Loucy (cell line): ENCODE measurements around the gene SNAI1.

Experiments used
- H2AFZ ChIP-seq: fragments of 200-600 bp; sonication (generic); 2 replicates; pipeline ENCODE4 v1.6.0; 2016; ENCODE audit warnings: antibody characterized with exemption, mild to moderate bottlenecking, low read length, moderate library complexity
- H3F3A ChIP-seq: fragments of 200-600 bp; 2 replicates; pipeline ENCODE4 v1.6.0; 2016; ENCODE audit warnings: antibody characterized with exemption, low read depth, mild to moderate bottlenecking
- H3K27me3 ChIP-seq: fragments of 200-600 bp; sonication (generic); 2 replicates; pipeline ENCODE4 v1.6.1; 2014; ENCODE audit warnings: low read length, mild to moderate bottlenecking; ENCODE audit not compliant: insufficient read depth, poor library complexity, severe bottlenecking
- H3K36me3 ChIP-seq: fragments of 200-600 bp; sonication (generic); 2 replicates; pipeline ENCODE4 v1.6.1; 2016; ENCODE audit warnings: low read length; ENCODE audit not compliant: insufficient read depth
- H3K4me1 ChIP-seq: fragments of 200-600 bp; sonication (generic); 2 replicates; pipeline ENCODE4 v1.5.1; 2014; ENCODE audit warnings: low read length, mild to moderate bottlenecking; ENCODE audit not compliant: insufficient read depth, poor library complexity, severe bottlenecking
- H3K4me2 ChIP-seq: fragments of 200-600 bp; sonication (generic); 2 replicates; pipeline ENCODE4 v1.6.0; 2014; ENCODE audit warnings: antibody characterized with exemption, low read length, low read depth, mild to moderate bottlenecking; ENCODE audit not compliant: poor library complexity, severe bottlenecking
- H3K4me3 ChIP-seq: fragments of 200-600 bp; sonication (generic); 2 replicates; pipeline ENCODE4 v1.5.1; 2014; ENCODE audit warnings: low read length, mild to moderate bottlenecking, mixed read lengths; ENCODE audit not compliant: poor library complexity, severe bottlenecking
- H3K79me2 ChIP-seq: fragments of 200-600 bp; sonication (generic); 2 replicates; pipeline ENCODE4 v1.6.1; 2014; ENCODE audit warnings: low read length; ENCODE audit not compliant: insufficient read depth
- H3K9ac ChIP-seq: fragments of 200-600 bp; sonication (generic); 2 replicates; pipeline ENCODE4 v1.6.0; 2014; ENCODE audit warnings: mild to moderate bottlenecking, low read depth, low read length, moderate library complexity; ENCODE audit not compliant: poor library complexity, severe bottlenecking
- H3K9me2 ChIP-seq: fragments of 200-600 bp; sonication (generic); replicated peaks from 2 replicates; pipeline ENCODE4 v1.6.1; 2016; ENCODE audit warnings: low read depth, low read length, mixed read lengths
- H3K9me3 ChIP-seq: fragments of 200-600 bp; sonication (generic); 2 replicates; pipeline ENCODE4 v1.6.1; 2014; ENCODE audit warnings: mild to moderate bottlenecking, antibody characterized with exemption, low read length, low read depth; ENCODE audit not compliant: insufficient read depth
- H4K20me1 ChIP-seq: fragments of 200-600 bp; sonication (generic); 2 replicates; pipeline ENCODE4 v1.6.0; 2014; ENCODE audit warnings: antibody characterized with exemption, low read length, mild to moderate bottlenecking; ENCODE audit not compliant: insufficient read depth, poor library complexity, severe bottlenecking
- EZH2phosphoT487 ChIP-seq: fragments of 200-600 bp; IDR thresholded peaks from 2 replicates; pipeline ENCODE4 v1.6.1; 2018; ENCODE audit warnings: antibody characterized with exemption, mild to moderate bottlenecking, moderate library complexity, borderline replicate concordance
- TF ChIP-seq, protein P1 (sequence below): fragments of 200-600 bp; sonication (generic); conservative IDR thresholded peaks from 2 replicates; pipeline ENCODE4 v1.5.1; 2014; ENCODE audit warnings: mild to moderate bottlenecking, antibody characterized with exemption, low read length

The SNAI1 gene

DNA sequence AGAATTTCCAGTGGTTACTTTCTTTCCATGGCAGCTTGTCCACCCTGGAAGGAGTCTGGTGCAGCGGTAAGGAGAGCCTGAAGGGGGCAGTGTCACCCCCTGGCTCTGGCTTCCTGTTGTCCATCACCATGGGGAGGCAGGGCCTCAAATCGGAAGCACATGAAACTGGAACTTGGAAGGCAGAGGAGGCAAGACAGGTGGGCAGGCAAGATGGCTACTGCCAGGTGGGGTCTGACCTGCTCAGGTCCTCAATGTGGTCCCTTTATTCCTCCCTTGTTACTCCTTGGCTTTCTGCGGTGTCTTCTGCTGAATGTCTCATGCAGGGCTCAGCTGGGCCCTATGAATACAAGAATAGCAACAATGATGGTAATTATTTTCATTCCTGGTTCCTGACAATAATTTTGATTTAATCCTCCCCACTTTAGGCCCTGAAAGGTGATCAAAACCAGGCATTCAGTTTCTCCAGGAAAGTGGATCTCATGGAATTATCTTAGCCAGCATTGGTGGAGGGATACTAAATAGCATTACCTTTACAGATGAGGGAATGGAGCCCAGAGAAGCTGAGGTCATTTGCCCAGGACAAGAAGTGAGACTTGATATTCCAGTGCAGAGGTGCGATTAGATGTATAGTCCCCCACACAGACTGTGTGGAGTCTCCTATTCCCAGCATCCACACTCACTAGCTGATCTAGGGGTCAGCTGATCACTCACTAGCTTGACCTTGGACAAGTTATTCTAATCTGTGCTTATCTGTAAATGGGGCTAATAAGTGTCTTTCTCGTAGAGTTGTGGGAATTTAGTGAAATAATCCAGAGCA is 17.6 kb upstream of the SNAI1 start:
- Histone ChIP-seq H3K9me2 (no peaks in the 10 kb centered on the region), H3F3A (no peaks in the 10 kb centered on the region), H3K4me2 (no peak overlapping the region), H3K9me3 (no peaks in the 10 kb centered on the region), H4K20me1 (no peaks in the 10 kb centered on the region), H2AFZ (no peak overlapping the region), H3K4me1 (no peaks in the 10 kb centered on the region), H3K9ac (no peak overlapping the region), H3K27me3 (no peaks in the 10 kb centered on the region), H3K4me3 (no peak overlapping the region), H3K79me2 (no peaks in the 10 kb centered on the region), H3K36me3 (no peaks in the 10 kb centered on the region; the same call in 1 of the 2 replicates)
- TF ChIP-seq, protein P1, sequence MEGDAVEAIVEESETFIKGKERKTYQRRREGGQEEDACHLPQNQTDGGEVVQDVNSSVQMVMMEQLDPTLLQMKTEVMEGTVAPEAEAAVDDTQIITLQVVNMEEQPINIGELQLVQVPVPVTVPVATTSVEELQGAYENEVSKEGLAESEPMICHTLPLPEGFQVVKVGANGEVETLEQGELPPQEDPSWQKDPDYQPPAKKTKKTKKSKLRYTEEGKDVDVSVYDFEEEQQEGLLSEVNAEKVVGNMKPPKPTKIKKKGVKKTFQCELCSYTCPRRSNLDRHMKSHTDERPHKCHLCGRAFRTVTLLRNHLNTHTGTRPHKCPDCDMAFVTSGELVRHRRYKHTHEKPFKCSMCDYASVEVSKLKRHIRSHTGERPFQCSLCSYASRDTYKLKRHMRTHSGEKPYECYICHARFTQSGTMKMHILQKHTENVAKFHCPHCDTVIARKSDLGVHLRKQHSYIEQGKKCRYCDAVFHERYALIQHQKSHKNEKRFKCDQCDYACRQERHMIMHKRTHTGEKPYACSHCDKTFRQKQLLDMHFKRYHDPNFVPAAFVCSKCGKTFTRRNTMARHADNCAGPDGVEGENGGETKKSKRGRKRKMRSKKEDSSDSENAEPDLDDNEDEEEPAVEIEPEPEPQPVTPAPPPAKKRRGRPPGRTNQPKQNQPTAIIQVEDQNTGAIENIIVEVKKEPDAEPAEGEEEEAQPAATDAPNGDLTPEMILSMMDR = peak; percentile 92
- TF ChIP-seq EZH2phosphoT487 = no peak

DNA sequence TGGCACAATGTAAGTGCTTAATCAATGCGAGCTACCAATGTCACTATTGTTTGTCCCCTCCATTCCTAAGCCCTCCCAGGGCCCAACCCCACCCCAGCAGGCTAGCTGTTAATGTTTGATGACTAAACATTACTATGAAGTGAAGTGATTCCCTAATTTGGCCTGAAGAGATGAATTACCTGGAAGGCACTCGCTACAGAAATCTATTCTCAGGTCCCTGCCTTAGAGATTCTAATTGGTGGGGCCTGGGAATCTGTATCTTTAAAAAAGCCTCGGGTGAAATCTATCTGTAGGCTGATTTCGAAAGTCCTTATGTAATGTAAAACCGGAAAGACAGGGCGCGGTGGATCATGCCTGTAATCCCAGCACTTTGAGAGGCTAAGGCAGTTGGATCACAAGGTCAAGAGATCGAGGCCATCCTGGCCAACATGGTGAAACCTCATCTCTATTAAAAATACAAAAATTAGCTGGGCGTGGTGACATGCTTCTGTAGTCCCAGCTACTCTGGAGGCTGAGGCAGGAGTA is 16.9 kb upstream of the SNAI1 start:
- no peaks in the 10 kb centered on the region for H3K9me2 ChIP-seq
- no peak overlapping the region for H3K4me3 ChIP-seq
- no peak overlapping the region for H3K4me2 ChIP-seq
- no peaks in the 10 kb centered on the region for H3K9me3 ChIP-seq
- TF ChIP-seq EZH2phosphoT487 = no peak
- TF ChIP-seq, protein P1 = no peak
- H3K36me3 ChIP-seq = no peaks in the 10 kb centered on the region; the same call in 1 of the 2 replicates
- H3F3A ChIP-seq = no peaks in the 10 kb centered on the region
- no peaks in the 10 kb centered on the region for H3K79me2 ChIP-seq
- H3K9ac ChIP-seq = no peak overlapping the region
- H3K27me3 ChIP-seq = no peaks in the 10 kb centered on the region
- H3K4me1 ChIP-seq = no peaks in the 10 kb centered on the region
- no peaks in the 10 kb centered on the region for H4K20me1 ChIP-seq
- H2AFZ ChIP-seq = no peak overlapping the region

DNA sequence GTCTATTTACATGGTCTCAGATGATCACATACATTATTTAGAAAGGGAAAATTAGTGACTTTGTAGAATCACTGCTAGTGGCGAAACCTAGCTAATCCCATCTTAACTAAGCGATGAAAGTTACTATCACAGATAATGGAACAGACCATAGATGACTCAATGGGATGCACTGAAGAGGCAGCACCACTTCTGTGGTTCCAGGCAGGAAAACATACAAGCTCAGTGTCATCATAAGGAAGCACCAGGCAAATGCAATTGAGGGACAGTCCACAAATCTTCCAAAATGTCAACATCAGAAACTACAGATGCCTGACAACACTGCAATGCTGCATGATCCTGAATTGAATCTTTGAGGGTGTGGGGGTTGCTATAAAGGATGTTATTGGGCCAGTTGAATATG is 15.9 kb upstream of the SNAI1 start:
- no peaks in the 10 kb centered on the region for H3K9me2 ChIP-seq
- no peaks in the 10 kb centered on the region for H3K9me3 ChIP-seq
- no peak overlapping the region for H3K4me3 ChIP-seq
- H3F3A ChIP-seq = no peaks in the 10 kb centered on the region
- no peak for TF ChIP-seq EZH2phosphoT487
- TF ChIP-seq, protein P1 = no peak
- no peaks in the 10 kb centered on the region for H3K27me3 ChIP-seq
- H2AFZ ChIP-seq = no peak overlapping the region
- no peaks in the 10 kb centered on the region for H3K4me1 ChIP-seq
- no peak overlapping the region for H3K4me2 ChIP-seq
- H3K9ac ChIP-seq = no peak overlapping the region
- H3K36me3 ChIP-seq = no peaks in the 10 kb centered on the region; the same call in 1 of the 2 replicates
- no peaks in the 10 kb centered on the region for H3K79me2 ChIP-seq
- H4K20me1 ChIP-seq = no peaks in the 10 kb centered on the region
